PC-9 (cell line): ENCODE measurements around the gene AP4E1. TPM values are rescaled to one million over a fixed set of nuclear protein-coding genes. Genes with fewer than 3 reads are reported as not detected.

ENCODE experiments used
- BruUV-seq: library from RNA; stranded (reverse); fragments of 400-500 nt; replicated peaks from 2 replicates; lab custom pipeline; 2021; lab: Mats Ljungman, UMichigan
- CTCF ChIA-PET: fragments of 300-600 bp; sonication (Branson Sonifier 250); formaldehyde crosslinking; loops from one replicate; lab custom pipeline; 2022; ENCODE audit warnings: antibody characterized with exemption; lab: Charles Lee
- POLR2A ChIA-PET: fragments of 300-600 bp; sonication (Branson Sonifier 250); formaldehyde crosslinking; loops from one replicate; lab custom pipeline; 2022; ENCODE audit warnings: antibody characterized with exemption; ENCODE audit not compliant: unreplicated experiment; lab: Charles Lee
- DNase-seq, 2 experiments: peaks; one replicate each; pipeline versions ENCODE4 v3.0.0 to v3.0.0-alpha.2; 2015 to 2022; ENCODE audit warnings: mixed read lengths in 1 of 2
- H2AFZ ChIP-seq: fragments of 200-600 bp; sonication (generic); 2 replicates; pipeline ENCODE4 v1.8.1; 2017; ENCODE audit warnings: antibody characterized with exemption
- H3F3A ChIP-seq: fragments of 200-600 bp; sonication (generic); 2 replicates; pipeline ENCODE4 v1.8.1; 2017; ENCODE audit warnings: antibody characterized with exemption, mild to moderate bottlenecking, low read depth; ENCODE audit not compliant: insufficient read depth
- H3K27ac ChIP-seq: fragments of 200-600 bp; sonication (generic); 2 replicates; pipeline ENCODE4 v1.6.1; 2016; ENCODE audit warnings: mixed run types
- H3K27me3 ChIP-seq: fragments of 200-600 bp; sonication (generic); 2 replicates; pipeline ENCODE4 v1.6.1; 2016; ENCODE audit warnings: low read depth, mixed run types; ENCODE audit not compliant: insufficient read depth
- H3K36me3 ChIP-seq: fragments of 200-600 bp; sonication (generic); 2 replicates; pipeline ENCODE4 v1.6.1; 2016; ENCODE audit warnings: low read depth, mixed run types
- H3K4me1 ChIP-seq: fragments of 200-600 bp; sonication (generic); replicated peaks from 2 replicates; pipeline ENCODE4 v1.6.1; 2016; ENCODE audit warnings: mixed run types; ENCODE audit not compliant: insufficient read depth
- H3K4me2 ChIP-seq: fragments of 200-600 bp; sonication (generic); 2 replicates; pipeline ENCODE4 v1.6.1; 2017; ENCODE audit warnings: mixed run types
- H3K4me3 ChIP-seq: fragments of 200-600 bp; sonication (generic); 2 replicates; pipeline ENCODE4 v1.6.1; 2016; ENCODE audit warnings: mixed run types
- H3K79me2 ChIP-seq: fragments of 200-600 bp; sonication (generic); 2 replicates; pipeline ENCODE4 v1.6.1; 2017; ENCODE audit warnings: low read depth, mixed run types
- H3K9me2 ChIP-seq: fragments of 200-600 bp; sonication (generic); 2 replicates; pipeline ENCODE4 v1.8.1; 2017; ENCODE audit warnings: mild to moderate bottlenecking; ENCODE audit not compliant: insufficient read depth
- H3K9me3 ChIP-seq: fragments of 200-600 bp; sonication (generic); 2 replicates; pipeline ENCODE4 v1.8.1; 2016; ENCODE audit warnings: low read depth; ENCODE audit not compliant: insufficient read depth
- H4K20me1 ChIP-seq: fragments of 200-600 bp; sonication (generic); 2 replicates; pipeline ENCODE4 v1.8.1; 2017; ENCODE audit not compliant: insufficient read depth
- CTCF ChIP-seq: fragments of 200-600 bp; sonication (generic); conservative IDR thresholded peaks from 2 replicates; pipeline ENCODE4 v1.6.1; 2017; ENCODE audit warnings: mixed run types, antibody characterized with exemption, mild to moderate bottlenecking, moderate library complexity
- EZH2 ChIP-seq: fragments of 200-600 bp; sonication (generic); IDR thresholded peaks from 2 replicates; pipeline ENCODE4 v1.8.0; 2017; ENCODE audit warnings: antibody characterized with exemption, low read depth
- intact Hi-C: fragments of 100-400 bp; cut with micrococcal nuclease; formaldehyde crosslinking; loops from one replicate; pipeline ENCODE4 v1.10.0; 2022; ENCODE audit not compliant: unreplicated experiment
- total RNA-seq: library from RNA; stranded (reverse); gene quantifications from 2 replicates; pipeline ENCODE4 v1.2.3, GENCODE V29; 2021

Gene AP4E1
- total RNA-seq, 1 experiment from 2014 or later: 10.0 TPM

- ChIA-PET CTCF (no interaction called here), POLR2A (no interaction called here)
- intact Hi-C loops: no loop called here
- Histone ChIP-seq H3K79me2 (no peaks in the 10 kb centered on the region), H3K27ac (no peak overlapping the region), H3K9me2 (no peaks in the 10 kb centered on the region), H3K36me3 (no peaks in the 10 kb centered on the region), H3K4me2 (no peak overlapping the region), H2AFZ (no peak overlapping the region), H3K4me1 (no peaks in the 10 kb centered on the region), H3K27me3 (no peaks in the 10 kb centered on the region), H4K20me1 (no peaks in the 10 kb centered on the region), H3K4me3 (no peak overlapping the region), H3F3A (no peaks in the 10 kb centered on the region), H3K9me3 (no peaks in the 10 kb centered on the region)
- TF ChIP-seq CTCF (no peak), EZH2 (no peak)
- BruUV-seq: no TSS peak
- no peak for DNase-seq
Measured at GRCh38 chr15:50925281-50925680, 16.8 kb downstream of the AP4E1 start.

DNA sequence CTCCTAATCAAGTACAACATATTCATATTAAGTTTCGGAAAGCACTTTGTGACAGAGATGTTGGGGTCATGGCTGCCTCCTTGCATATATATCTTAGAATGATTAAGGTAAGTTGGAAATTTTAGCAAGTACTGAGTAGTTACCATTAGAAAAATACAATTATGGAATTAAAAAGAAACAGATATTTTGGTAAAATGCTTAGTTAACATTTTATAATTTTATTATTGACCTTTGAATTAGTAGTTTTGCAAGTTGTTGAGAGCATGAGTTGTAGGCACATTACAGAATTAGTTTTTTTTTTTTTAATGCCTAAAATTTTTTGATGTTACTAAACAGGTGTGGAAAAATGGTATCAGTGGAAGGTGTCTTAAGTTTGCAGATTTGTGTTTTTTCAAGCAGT lies 20.6 kb downstream of the AP4E1 start:
- H3K4me3 ChIP-seq: no peak overlapping the region
- no peaks in the 10 kb centered on the region for H3K9me3 ChIP-seq
- H3K4me1 ChIP-seq: no peaks in the 10 kb centered on the region
- ChIA-PET CTCF (no interaction called here), POLR2A (no interaction called here)
- no peaks in the 10 kb centered on the region for H3K27me3 ChIP-seq
- no peak overlapping the region for H3K27ac ChIP-seq
- no TSS peak for BruUV-seq
- H3K36me3 ChIP-seq: no peaks in the 10 kb centered on the region
- no peaks in the 10 kb centered on the region for H3K9me2 ChIP-seq
- no peak for DNase-seq
- no peaks in the 10 kb centered on the region for H3K79me2 ChIP-seq
- H2AFZ ChIP-seq: no peak overlapping the region
- no peak for TF ChIP-seq EZH2
- no peak for TF ChIP-seq CTCF
- no peak overlapping the region for H3K4me2 ChIP-seq
- no peaks in the 10 kb centered on the region for H3F3A ChIP-seq
- no peaks in the 10 kb centered on the region for H4K20me1 ChIP-seq
- intact Hi-C loops: no loop called here

DNA sequence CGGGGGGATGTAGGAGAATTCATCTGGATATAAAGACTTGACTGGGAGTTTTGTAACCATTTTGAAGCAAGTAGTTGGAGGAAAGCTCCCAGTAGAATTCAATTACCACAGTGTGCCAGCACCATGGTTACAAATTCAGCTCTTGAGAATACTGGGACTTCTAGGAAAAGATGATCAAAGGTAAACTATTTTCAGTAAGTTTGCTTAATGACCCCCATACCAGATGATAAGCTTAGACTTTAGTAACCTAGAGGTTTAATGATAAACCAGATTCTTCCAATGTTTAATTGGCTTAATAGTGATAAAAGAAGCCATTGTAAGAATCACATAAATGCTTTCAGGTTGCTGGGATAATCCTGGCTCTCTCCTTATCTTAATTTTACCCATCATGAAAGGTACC lies 22.3 kb downstream of the AP4E1 start:
- no peak overlapping the region for H2AFZ ChIP-seq
- H3K4me2 ChIP-seq: no peak overlapping the region
- BruUV-seq: no TSS peak
- no peaks in the 10 kb centered on the region for H3K79me2 ChIP-seq
- no peak for DNase-seq
- no peaks in the 10 kb centered on the region for H3K36me3 ChIP-seq
- TF ChIP-seq CTCF (no peak), EZH2 (no peak)
- H3K9me3 ChIP-seq: no peaks in the 10 kb centered on the region
- H3K27ac ChIP-seq: no peak overlapping the region
- no peaks in the 10 kb centered on the region for H4K20me1 ChIP-seq
- POLR2A ChIA-PET: no interaction called here
- no peaks in the 10 kb centered on the region for H3K9me2 ChIP-seq
- intact Hi-C loops: no loop called here
- no peaks in the 10 kb centered on the region for H3F3A ChIP-seq
- no peaks in the 10 kb centered on the region for H3K4me1 ChIP-seq
- no peaks in the 10 kb centered on the region for H3K27me3 ChIP-seq
- CTCF ChIA-PET: no interaction called here
- H3K4me3 ChIP-seq: no peak overlapping the region
